ENCODE data around the gene AGBL3.

DNA sequence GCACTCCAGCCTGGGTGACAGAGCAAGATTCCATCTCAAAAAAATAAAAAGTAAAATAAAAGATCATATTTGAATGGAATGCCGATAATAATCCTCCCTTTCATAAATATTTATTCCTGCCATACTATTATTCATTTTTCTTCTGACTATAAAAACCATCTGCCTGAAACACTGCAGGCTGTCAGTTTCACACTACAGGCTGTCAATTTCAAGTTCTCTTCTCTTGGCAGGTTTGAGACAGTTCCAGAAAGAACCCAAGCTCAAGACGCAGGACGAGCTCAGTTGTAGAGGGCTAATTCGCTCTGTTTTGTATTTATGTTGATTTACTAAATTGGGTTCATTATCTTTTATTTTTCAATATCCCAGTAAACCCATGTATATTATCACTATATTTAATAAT lies 18.2 kb upstream of the AGBL3 start:
- TF ChIP-seq, protein P1, sequence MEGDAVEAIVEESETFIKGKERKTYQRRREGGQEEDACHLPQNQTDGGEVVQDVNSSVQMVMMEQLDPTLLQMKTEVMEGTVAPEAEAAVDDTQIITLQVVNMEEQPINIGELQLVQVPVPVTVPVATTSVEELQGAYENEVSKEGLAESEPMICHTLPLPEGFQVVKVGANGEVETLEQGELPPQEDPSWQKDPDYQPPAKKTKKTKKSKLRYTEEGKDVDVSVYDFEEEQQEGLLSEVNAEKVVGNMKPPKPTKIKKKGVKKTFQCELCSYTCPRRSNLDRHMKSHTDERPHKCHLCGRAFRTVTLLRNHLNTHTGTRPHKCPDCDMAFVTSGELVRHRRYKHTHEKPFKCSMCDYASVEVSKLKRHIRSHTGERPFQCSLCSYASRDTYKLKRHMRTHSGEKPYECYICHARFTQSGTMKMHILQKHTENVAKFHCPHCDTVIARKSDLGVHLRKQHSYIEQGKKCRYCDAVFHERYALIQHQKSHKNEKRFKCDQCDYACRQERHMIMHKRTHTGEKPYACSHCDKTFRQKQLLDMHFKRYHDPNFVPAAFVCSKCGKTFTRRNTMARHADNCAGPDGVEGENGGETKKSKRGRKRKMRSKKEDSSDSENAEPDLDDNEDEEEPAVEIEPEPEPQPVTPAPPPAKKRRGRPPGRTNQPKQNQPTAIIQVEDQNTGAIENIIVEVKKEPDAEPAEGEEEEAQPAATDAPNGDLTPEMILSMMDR (IDR thresholded peaks at IDR 0.05), result no peak
- TF ChIP-seq POLR2A (IDR thresholded peaks at IDR 0.05), result no peak

Data from uterus (tissue), 2 donors.